ENCODE data around the gene ZC3H7B. TPM values are rescaled to one million over a fixed set of nuclear protein-coding genes. Genes with fewer than 3 reads are reported as not detected.

Gene ZC3H7B
- polyA plus RNA-seq, 1 donor (not counting 4 experiments of a cell fraction or from before 2014, with no cell fraction given): 24.2 TPM

DNA sequence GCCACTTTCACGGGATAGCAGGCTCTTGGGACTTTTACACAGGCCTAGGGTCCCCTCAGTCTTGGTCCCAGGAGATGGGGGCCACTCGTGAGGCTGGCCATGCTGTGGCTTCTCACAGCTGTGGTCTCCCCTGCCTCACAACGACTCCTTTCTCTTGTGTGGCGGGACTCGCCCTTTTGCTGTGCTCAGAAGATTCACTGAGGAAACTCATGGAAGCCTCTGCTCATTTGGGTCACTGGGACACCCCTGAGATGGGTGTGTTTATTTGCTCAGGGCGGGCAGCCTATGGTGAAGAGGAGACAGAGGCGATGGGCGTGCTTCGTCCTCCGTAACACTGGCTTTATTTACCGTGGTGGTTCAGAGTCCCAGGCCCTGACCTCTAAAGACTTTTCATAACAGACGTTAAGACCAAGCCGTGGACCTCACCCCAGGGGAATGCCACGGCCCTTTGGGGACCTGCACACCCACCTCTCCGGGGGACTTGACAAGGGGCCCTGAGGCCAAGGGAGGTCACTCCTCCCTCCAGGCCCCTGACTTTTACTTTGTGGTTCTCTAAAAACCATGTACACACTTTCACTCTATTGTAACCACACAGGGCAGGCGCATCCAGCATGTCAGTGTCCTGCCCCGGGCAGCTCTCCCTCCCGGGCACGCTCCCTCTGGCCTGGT lies 96.0 kb downstream of the ZC3H7B start:
- H3K4me1 ChIP-seq (ENCODE audit: control insufficient read depth, extremely low read depth, insufficient read depth, low read length): peaks cover 6% of the 10 kb centered on the region
- dilution Hi-C loops (cut with MboI; ENCODE audit: extremely low pct_ligation_motif_present, low sequenced_read_pairs): no loop called here
- H3K9ac ChIP-seq (ENCODE audit: control insufficient read depth, extremely low read depth, insufficient read depth, low read length): no peak overlapping the region
- DNase-seq (ENCODE audit: low read depth, low spot score) (no peak), FAIRE-seq (no peak)
- no peaks in the 10 kb centered on the region for H3K27me3 ChIP-seq (ENCODE audit: control insufficient read depth, extremely low read depth, insufficient read depth, low read length)
- no peaks in the 10 kb centered on the region for H3K79me2 ChIP-seq (ENCODE audit: control insufficient read depth, insufficient read depth, low read length)
- H3K4me2 ChIP-seq (ENCODE audit: control insufficient read depth, extremely low read depth, insufficient read depth, low read depth, low read length): no peak overlapping the region
- no peak for TF ChIP-seq EZH2 (IDR thresholded peaks at IDR 0.05; ENCODE audit: low read length)
- TF ChIP-seq, protein P1, sequence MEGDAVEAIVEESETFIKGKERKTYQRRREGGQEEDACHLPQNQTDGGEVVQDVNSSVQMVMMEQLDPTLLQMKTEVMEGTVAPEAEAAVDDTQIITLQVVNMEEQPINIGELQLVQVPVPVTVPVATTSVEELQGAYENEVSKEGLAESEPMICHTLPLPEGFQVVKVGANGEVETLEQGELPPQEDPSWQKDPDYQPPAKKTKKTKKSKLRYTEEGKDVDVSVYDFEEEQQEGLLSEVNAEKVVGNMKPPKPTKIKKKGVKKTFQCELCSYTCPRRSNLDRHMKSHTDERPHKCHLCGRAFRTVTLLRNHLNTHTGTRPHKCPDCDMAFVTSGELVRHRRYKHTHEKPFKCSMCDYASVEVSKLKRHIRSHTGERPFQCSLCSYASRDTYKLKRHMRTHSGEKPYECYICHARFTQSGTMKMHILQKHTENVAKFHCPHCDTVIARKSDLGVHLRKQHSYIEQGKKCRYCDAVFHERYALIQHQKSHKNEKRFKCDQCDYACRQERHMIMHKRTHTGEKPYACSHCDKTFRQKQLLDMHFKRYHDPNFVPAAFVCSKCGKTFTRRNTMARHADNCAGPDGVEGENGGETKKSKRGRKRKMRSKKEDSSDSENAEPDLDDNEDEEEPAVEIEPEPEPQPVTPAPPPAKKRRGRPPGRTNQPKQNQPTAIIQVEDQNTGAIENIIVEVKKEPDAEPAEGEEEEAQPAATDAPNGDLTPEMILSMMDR (optimal IDR thresholded peaks at IDR 0.05 in 1 of 3, IDR thresholded peaks at IDR 0.05 in 1 of 3, conservative IDR thresholded peaks at IDR 0.05 in 1 of 3; ENCODE audit: extremely low read depth in 1 of 3, insufficient read depth in 2 of 3, low read length in 3 of 3): no peak
- H2AFZ ChIP-seq (ENCODE audit: control insufficient read depth, low read length): no peak overlapping the region
- H3K4me3 ChIP-seq (ENCODE audit: control insufficient read depth in 2 of 3, extremely low read depth in 1 of 3, insufficient read depth in 2 of 3, low read depth in 1 of 3, low read length in 3 of 3): no peak overlapping the region
- H3K36me3 ChIP-seq (ENCODE audit: control insufficient read depth in 2 of 2, extremely low read depth in 1 of 2, insufficient read depth in 2 of 2, low read length in 2 of 2): peaks cover 7 to 9% of the 10 kb centered on the region in 2 experiments
- H3K9me1 ChIP-seq (ENCODE audit: control insufficient read depth, extremely low read depth, insufficient read depth, low read length): no peaks in the 10 kb centered on the region
- no peaks in the 10 kb centered on the region for H4K20me1 ChIP-seq (ENCODE audit: control insufficient read depth, extremely low read depth, insufficient read depth, low read length)
- H3K9me3 ChIP-seq (ENCODE audit: control insufficient read depth, low read depth, low read length): no peaks in the 10 kb centered on the region
- no peak overlapping the region for H3K27ac ChIP-seq (ENCODE audit: control insufficient read depth, insufficient read depth, low read length)

DNA sequence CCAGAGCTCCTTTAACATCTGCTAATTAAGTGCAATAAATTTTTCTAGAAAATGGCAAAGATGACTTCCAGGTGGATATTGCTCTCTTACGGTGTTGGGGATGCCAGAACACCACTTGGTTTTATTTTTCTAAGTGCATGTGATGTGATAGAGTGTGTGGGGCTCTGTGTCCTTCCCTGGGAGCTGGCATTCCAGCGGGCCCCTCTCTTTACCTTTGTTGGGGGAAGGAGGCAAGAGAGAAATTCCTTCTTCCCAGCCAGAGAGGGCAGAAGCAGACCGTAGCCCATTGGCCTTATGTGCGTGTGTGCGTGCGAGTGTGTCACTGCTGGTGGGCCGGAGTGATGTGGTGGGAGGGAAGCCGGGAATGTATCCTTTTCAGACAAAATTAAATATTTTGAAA lies 97.6 kb downstream of the ZC3H7B start:
- Histone ChIP-seq H3K9ac (ENCODE audit: control insufficient read depth, extremely low read depth, insufficient read depth, low read length) (no peak overlapping the region), H3K9me3 (ENCODE audit: control insufficient read depth, low read depth, low read length) (no peaks in the 10 kb centered on the region), H4K20me1 (ENCODE audit: control insufficient read depth, extremely low read depth, insufficient read depth, low read length) (no peaks in the 10 kb centered on the region), H3K36me3 (ENCODE audit: control insufficient read depth in 2 of 2, extremely low read depth in 1 of 2, insufficient read depth in 2 of 2, low read length in 2 of 2) (peaks cover 7 to 9% of the 10 kb centered on the region in 2 experiments), H3K4me3 (ENCODE audit: control insufficient read depth in 2 of 3, extremely low read depth in 1 of 3, insufficient read depth in 2 of 3, low read depth in 1 of 3, low read length in 3 of 3) (no peak overlapping the region), H3K27me3 (ENCODE audit: control insufficient read depth, extremely low read depth, insufficient read depth, low read length) (no peaks in the 10 kb centered on the region), H2AFZ (ENCODE audit: control insufficient read depth, low read length) (no peak overlapping the region), H3K9me1 (ENCODE audit: control insufficient read depth, extremely low read depth, insufficient read depth, low read length) (no peaks in the 10 kb centered on the region), H3K79me2 (ENCODE audit: control insufficient read depth, insufficient read depth, low read length) (no peaks in the 10 kb centered on the region), H3K4me2 (ENCODE audit: control insufficient read depth, extremely low read depth, insufficient read depth, low read depth, low read length) (no peak overlapping the region), H3K4me1 (ENCODE audit: control insufficient read depth, extremely low read depth, insufficient read depth, low read length) (peaks cover 13% of the 10 kb centered on the region), H3K27ac (ENCODE audit: control insufficient read depth, insufficient read depth, low read length) (no peak overlapping the region)
- dilution Hi-C loops (cut with MboI; ENCODE audit: extremely low pct_ligation_motif_present, low sequenced_read_pairs): no loop called here
- no peak for DNase-seq (ENCODE audit: low read depth, low spot score)
- FAIRE-seq: no peak
- no peak for TF ChIP-seq EZH2 (IDR thresholded peaks at IDR 0.05; ENCODE audit: low read length)
- TF ChIP-seq, protein P1 (optimal IDR thresholded peaks at IDR 0.05 in 1 of 3, IDR thresholded peaks at IDR 0.05 in 1 of 3, conservative IDR thresholded peaks at IDR 0.05 in 1 of 3; ENCODE audit: extremely low read depth in 1 of 3, insufficient read depth in 2 of 3, low read length in 3 of 3): no peak

Measured in keratinocyte (primary cell).